Endothelial cell of umbilical vein (primary cell): ENCODE data around the gene CRACR2B. TPM values are rescaled to one million over a fixed set of nuclear protein-coding genes. Genes with fewer than 3 reads are reported as not detected.
A peak's percentile ranks its signal among the peaks of the same experiment; 100 is the strongest.

Experiments
- Bru-seq: library from RNA; stranded (reverse); fragments of 400-500 nt; gene quantifications from one replicate; lab custom pipeline; 2021; lab: Mats Ljungman, UMichigan
- BruChase-seq, 2 experiments: library from RNA; stranded (reverse); fragments of 400-500 nt; gene quantifications; one replicate each; lab custom pipeline; 2021; lab: Mats Ljungman, UMichigan
- BruUV-seq: library from RNA; stranded (reverse); fragments of 400-500 nt; replicated peaks from 2 replicates; lab custom pipeline; 2021; lab: Mats Ljungman, UMichigan
- CTCF ChIA-PET: fragments of 300-600, 350-600 bp; sonication (Branson Sonifier 250); formaldehyde crosslinking; loops from one replicate; lab custom pipeline; 2021; ENCODE audit warnings: antibody characterized with exemption, inconsistent platforms; lab: Charles Lee
- POLR2A ChIA-PET: fragments of 300-600, 350-600 bp; sonication (Branson Sonifier 250); formaldehyde crosslinking; loops from one replicate; lab custom pipeline; 2021; ENCODE audit warnings: antibody characterized with exemption, inconsistent platforms; lab: Charles Lee
- DNase-seq: peaks from one replicate; pipeline ENCODE4 v3.0.0-alpha.2; 2011; ENCODE audit warnings: low read depth, low spot score
- FAIRE-seq: peaks from 2 replicates; lab custom pipeline; 2011; peaks lifted over from hg19 to GRCh38; lab: Jason Lieb, UNC
- H2AFZ ChIP-seq: 2 replicates; pipeline ENCODE4 v1.6.0; 2012; ENCODE audit warnings: low read depth, low read length, control low read depth, inconsistent platforms
- H3K27ac ChIP-seq: 2 replicates; pipeline ENCODE4 v1.5.1; 2011; ENCODE audit warnings: low read depth, mild to moderate bottlenecking, control low read depth, low read length, moderate library complexity; ENCODE audit not compliant: insufficient read depth
- H3K27me3 ChIP-seq, 2 experiments: 2 replicates each; pipeline versions ENCODE4 v1.6.0 to v1.6.1; 2011; ENCODE audit warnings: low read length in 2 of 2, mixed read lengths in 1 of 2; ENCODE audit not compliant: control insufficient read depth in 2 of 2, insufficient read depth in 2 of 2
- H3K36me3 ChIP-seq, 2 experiments: 2 replicates in 1 of 2; 3 replicates in 1 of 2; pipeline ENCODE4 v1.5.1; 2011; ENCODE audit warnings: low read length in 2 of 2, mild to moderate bottlenecking in 1 of 2, moderate library complexity in 1 of 2; ENCODE audit not compliant: control insufficient read depth in 2 of 2, insufficient read depth in 2 of 2; ENCODE audit errors: extremely low read depth in 1 of 2
- H3K4me1 ChIP-seq: 3 replicates; pipeline ENCODE4 v1.5.1; 2011; ENCODE audit warnings: mild to moderate bottlenecking, low read length; ENCODE audit not compliant: control insufficient read depth, insufficient read depth; ENCODE audit errors: extremely low read depth
- H3K4me2 ChIP-seq: 2 replicates; pipeline ENCODE4 v1.6.1; 2011; ENCODE audit warnings: low read length, control low read depth, mixed read lengths; ENCODE audit not compliant: insufficient read depth
- H3K4me3 ChIP-seq, 3 experiments: fragments of 200-600 bp in 1 of 3; sonication (generic), shearing (Covaris generic) in 1 of 3; replicated peaks in 1 of 3; 2 replicates each; pipeline ENCODE4 v1.5.1; 2011 to 2016; ENCODE audit warnings: control low read depth in 3 of 3, low read length in 3 of 3, mild to moderate bottlenecking in 2 of 3, inconsistent platforms in 1 of 3, low read depth in 1 of 3, moderate library complexity in 1 of 3; ENCODE audit not compliant: insufficient read depth in 1 of 3
- H3K79me2 ChIP-seq: 2 replicates; pipeline ENCODE4 v1.6.0; 2012; ENCODE audit warnings: low read length, inconsistent platforms; ENCODE audit not compliant: control insufficient read depth, insufficient read depth
- H3K9ac ChIP-seq: replicated peaks from 2 replicates; pipeline ENCODE3; 2011; ENCODE audit warnings: low read length, control low read depth; ENCODE audit not compliant: insufficient read depth; ENCODE audit errors: extremely low read depth
- H3K9me1 ChIP-seq: replicated peaks from 3 replicates; pipeline ENCODE4 v1.6.0; 2011; ENCODE audit warnings: mild to moderate bottlenecking, low read length; ENCODE audit not compliant: control insufficient read depth, insufficient read depth; ENCODE audit errors: extremely low read depth
- H3K9me3 ChIP-seq: replicated peaks from 2 replicates; pipeline ENCODE4 v1.5.1; 2012; ENCODE audit warnings: low read length, inconsistent platforms; ENCODE audit not compliant: control insufficient read depth, insufficient read depth
- H4K20me1 ChIP-seq: replicated peaks from 2 replicates; pipeline ENCODE3; 2011; ENCODE audit warnings: mild to moderate bottlenecking, low read length; ENCODE audit not compliant: control insufficient read depth, insufficient read depth; ENCODE audit errors: extremely low read depth
- CTCF ChIP-seq, 2 donors: IDR thresholded peaks; 1 replicate in 1 of 2; 2 replicates in 1 of 2; pipeline ENCODE4 v1.5.1; 2011; ENCODE audit warnings: low read length in 2 of 2, mild to moderate bottlenecking in 2 of 2, moderate library complexity in 2 of 2, control low read depth in 1 of 2, inconsistent platforms in 1 of 2, low read depth in 1 of 2; ENCODE audit not compliant: insufficient read depth in 1 of 2; ENCODE audit errors: extremely low read depth in 1 of 2
- EZH2 ChIP-seq: IDR thresholded peaks from 2 replicates; pipeline ENCODE4 v1.6.1; 2012; ENCODE audit warnings: borderline replicate concordance, low read depth, mild to moderate bottlenecking, moderate library complexity, low read length, inconsistent platforms; ENCODE audit not compliant: severe bottlenecking
- FOS ChIP-seq: IDR thresholded peaks from 2 replicates; pipeline ENCODE4 v1.6.1; 2011; ENCODE audit warnings: mild to moderate bottlenecking, low read length, moderate library complexity, borderline replicate concordance; ENCODE audit not compliant: insufficient read depth
- GATA2 ChIP-seq: IDR thresholded peaks from 2 replicates; pipeline ENCODE4 v1.7.0; 2011; ENCODE audit warnings: low read depth, mild to moderate bottlenecking, moderate library complexity, mixed read lengths, low read length; ENCODE audit not compliant: insufficient read length, insufficient read depth
- JUN ChIP-seq: IDR thresholded peaks from 2 replicates; pipeline ENCODE4 v1.6.1; 2011; ENCODE audit warnings: borderline replicate concordance, low read depth; ENCODE audit not compliant: insufficient read length, insufficient read depth
- MYC ChIP-seq: IDR thresholded peaks from one replicate; pipeline ENCODE4 v1.6.1; 2011; ENCODE audit warnings: mild to moderate bottlenecking, low read depth, low read length
- POLR2A ChIP-seq: IDR thresholded peaks from 2 replicates; pipeline ENCODE4 v1.6.1; 2012; ENCODE audit warnings: low read depth, mild to moderate bottlenecking, control low read depth, low read length
- POLR2AphosphoS5 ChIP-seq: IDR thresholded peaks from 2 replicates; pipeline ENCODE4 v1.6.1; 2012; ENCODE audit warnings: low read depth, mild to moderate bottlenecking, control low read depth, low read length, moderate library complexity; ENCODE audit not compliant: insufficient read depth
- dilution Hi-C: fragments of 300-500 bp; cut with MboI; formaldehyde crosslinking; loops from one replicate; pipeline ENCODE4 v1.15.0; 2019; ENCODE audit warnings: low sequenced_read_pairs; ENCODE audit not compliant: extremely low pct_ligation_motif_present
- intact Hi-C: fragments of 100-400 bp; cut with micrococcal nuclease; formaldehyde crosslinking; loops from one replicate; pipeline ENCODE4 v1.10.0; 2022
- long read RNA-seq: library from polyadenylated mRNA; stranded (forward); transcript quantifications from one replicate; pipeline ENCODE4 v2.0.0, GENCODE V29; 2021
- polyA minus RNA-seq, 3 experiments: library from RNA; depleted of rRNA, polyadenylated mRNA; stranded (reverse); fragments of >200 nt; gene quantifications; 1 replicate in 1 of 3; 2 replicates in 2 of 3; pipeline ENCODE4 v1.2.3, GENCODE V29; 2011
- polyA plus RNA-seq, 4 experiments: library from polyadenylated mRNA; depleted of rRNA in 3 of 4; stranded (reverse) in 3 of 4; unstranded in 1 of 4; fragments of >200 nt; gene quantifications; 2 replicates each; pipeline versions ENCODE4 v1.2.1 to v1.2.3, GENCODE V29; 2011 to 2012; ENCODE audit warnings: missing spikeins in 1 of 4
- total RNA-seq: library from RNA; stranded (reverse); gene quantifications from 2 replicates; pipeline ENCODE4 v1.2.3, GENCODE V29; 2021
- TF ChIP-seq, protein P1 (sequence below): IDR thresholded peaks from 2 replicates; pipeline ENCODE4 v1.6.1; 2011; ENCODE audit not compliant: insufficient read depth, insufficient read length

Gene CRACR2B
- total RNA-seq (8.4 and 9.7 TPM in 2 replicates), polyA plus RNA-seq (9.3 and 10.7 TPM in 2 replicates), polyA minus RNA-seq (1.3 and 2.3 TPM in 2 replicates), Bru-seq, nascent RNA (percentile 22 among the genes with signal in this experiment), BruChase-seq, experiment 1, labeled RNA remaining after a 6-hour chase (percentile 37 among the genes with signal in this experiment), BruChase-seq, experiment 2, labeled RNA remaining after a 2-hour chase (percentile 37 among the genes with signal in this experiment)
- 3.5 and 5.6 TPM in 2 replicates for polyA plus RNA-seq (2011; cell fraction: cytosol; rRNA removed)
- 31.3 and 33.1 TPM in 2 replicates for polyA plus RNA-seq (2011; cell fraction: nucleus; rRNA removed)
- 1.2 and 3.3 TPM in 2 replicates for polyA plus RNA-seq (2012)
- 5.3 TPM for polyA minus RNA-seq (2011; cell fraction: cytosol; rRNA and poly(A)+ RNA removed)
- polyA minus RNA-seq (2011; cell fraction: nucleus; rRNA and poly(A)+ RNA removed) = 3.1 and 7.7 TPM in 2 replicates
- long read RNA-seq, partial matches to known transcripts = 15 of 43 reads
- long read RNA-seq, other reads (novel, unspliced or antisense) = 22 of 43 reads

DNA sequence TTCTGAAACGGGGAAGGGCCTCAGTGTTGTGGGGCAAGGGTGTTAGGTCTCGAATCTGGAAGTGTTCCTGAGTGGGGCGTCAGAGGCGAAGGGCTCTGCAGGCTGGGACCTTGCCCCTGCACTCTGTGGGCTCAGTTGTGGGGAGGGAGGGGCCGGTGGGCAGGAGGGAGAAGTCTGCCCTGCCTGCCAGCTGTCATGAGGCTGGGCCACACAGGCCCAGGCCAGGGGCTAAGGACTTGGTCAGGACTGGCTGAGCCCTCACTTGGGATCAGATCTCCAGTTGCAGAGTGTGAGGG is at the start of gene CRACR2B:
CRACR2B (plus strand) TSS at position 23 of the 296 bp plus-strand sequence. CDS start 689 bp downstream, outside the sequence.
- no peaks in the 10 kb centered on the region for H3K9me1 ChIP-seq
- FAIRE-seq (no peak), DNase-seq (no peak)
- H3K4me2 ChIP-seq = peak within 1 kb of the TSS; percentile 37
- peak within 1 kb of the TSS; percentile 52 for H2AFZ ChIP-seq
- ChIA-PET POLR2A (interaction anchor here (1.7 kb wide), 1 partner anchor 9 kb away, joined by 15 read pairs; the partner anchor contains the start of gene PNPLA2), CTCF (interaction anchor here (2.7 kb wide), 1 partner anchor 20 kb away, joined by 7 read pairs; no protein-coding TSS in a partner anchor)
- H3K9ac ChIP-seq = no peak within 1 kb of the TSS
- dilution Hi-C loops (no loop called here), intact Hi-C loops (no loop called here)
- no peaks in the 10 kb centered on the region for H4K20me1 ChIP-seq
- H3K4me1 ChIP-seq = peaks cover 40% of the 10 kb centered on the region
- H3K27me3 ChIP-seq = no peaks in the 10 kb centered on the region
- H3K79me2 ChIP-seq = no peaks in the 10 kb centered on the region
- no TSS peak for BruUV-seq
- peak within 1 kb of the TSS; percentile 2 to 23 (median 19) for H3K4me3 ChIP-seq
- TF ChIP-seq MYC = no peak
- TF ChIP-seq POLR2AphosphoS5 = no peak
- TF ChIP-seq FOS = no peak
- no peak for TF ChIP-seq CTCF (IDR thresholded peaks at IDR 0.05; ENCODE audit: extremely low read depth in 1 of 2, insufficient read depth in 1 of 2, low read depth in 1 of 2, low read length in 2 of 2)
- no peak for TF ChIP-seq JUN
- TF ChIP-seq EZH2 = no peak
- no peak for TF ChIP-seq POLR2A
- TF ChIP-seq, protein P1, sequence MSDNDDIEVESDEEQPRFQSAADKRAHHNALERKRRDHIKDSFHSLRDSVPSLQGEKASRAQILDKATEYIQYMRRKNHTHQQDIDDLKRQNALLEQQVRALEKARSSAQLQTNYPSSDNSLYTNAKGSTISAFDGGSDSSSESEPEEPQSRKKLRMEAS = no peak
- no peak for TF ChIP-seq GATA2
- peak within 1 kb of the TSS; percentile 35 for H3K27ac ChIP-seq
- peaks cover 4 to 11% of the 10 kb centered on the region in 2 experiments for H3K36me3 ChIP-seq
- no peaks in the 10 kb centered on the region for H3K9me3 ChIP-seq
